ENCODE data around the gene TGFBR1.

- no peak for TF ChIP-seq CTCF (IDR thresholded peaks at IDR 0.05)
- peak in 1 of 2 donors; percentile 27 for TF ChIP-seq EP300 (IDR thresholded peaks at IDR 0.05)
- TF ChIP-seq POLR2A (IDR thresholded peaks at IDR 0.05): no peak
Measured at GRCh38 chr9:99056886-99057664, 47.8 kb upstream of the TGFBR1 start.

Measured in tibial nerve (tissue), 4 donors.